Loucy (cell line): ENCODE measurements around the gene CDKL4.

ENCODE experiments used
- CTCF ChIP-seq: fragments of 200-600 bp; sonication (generic); conservative IDR thresholded peaks from 2 replicates; pipeline ENCODE4 v1.5.1; 2014; ENCODE audit warnings: mild to moderate bottlenecking, antibody characterized with exemption, low read length
- EZH2phosphoT487 ChIP-seq: fragments of 200-600 bp; IDR thresholded peaks from 2 replicates; pipeline ENCODE4 v1.6.1; 2018; ENCODE audit warnings: antibody characterized with exemption, mild to moderate bottlenecking, moderate library complexity, borderline replicate concordance

GRCh38 chr2:39269941-39270340 is 26.2 kb upstream of the CDKL4 start:
- no peak for TF ChIP-seq CTCF
- no peak for TF ChIP-seq EZH2phosphoT487
